HG02870 (cell line): ENCODE results near the gene DRC3.
A peak's percentile ranks its signal among the peaks of the same experiment; 100 is the strongest.
"Not testable (repeated sequence)": the region's sequence is repeated elsewhere in the genome, so short reads cannot be mapped to it uniquely, and the experiment has no call there.

Experiments used
- ATAC-seq: cut with Tn5 transposase; IDR thresholded peaks from one replicate; pipeline ENCODE4 v1.9.1; 2021; ENCODE audit warnings: mild to moderate bottlenecking, moderate library complexity; ENCODE audit not compliant: unreplicated experiment

DRC3 gene, protein sequence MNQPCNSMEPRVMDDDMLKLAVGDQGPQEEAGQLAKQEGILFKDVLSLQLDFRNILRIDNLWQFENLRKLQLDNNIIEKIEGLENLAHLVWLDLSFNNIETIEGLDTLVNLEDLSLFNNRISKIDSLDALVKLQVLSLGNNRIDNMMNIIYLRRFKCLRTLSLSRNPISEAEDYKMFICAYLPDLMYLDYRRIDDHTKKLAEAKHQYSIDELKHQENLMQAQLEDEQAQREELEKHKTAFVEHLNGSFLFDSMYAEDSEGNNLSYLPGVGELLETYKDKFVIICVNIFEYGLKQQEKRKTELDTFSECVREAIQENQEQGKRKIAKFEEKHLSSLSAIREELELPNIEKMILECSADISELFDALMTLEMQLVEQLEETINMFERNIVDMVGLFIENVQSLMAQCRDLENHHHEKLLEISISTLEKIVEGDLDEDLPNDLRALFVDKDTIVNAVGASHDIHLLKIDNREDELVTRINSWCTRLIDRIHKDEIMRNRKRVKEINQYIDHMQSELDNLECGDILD

DNA sequence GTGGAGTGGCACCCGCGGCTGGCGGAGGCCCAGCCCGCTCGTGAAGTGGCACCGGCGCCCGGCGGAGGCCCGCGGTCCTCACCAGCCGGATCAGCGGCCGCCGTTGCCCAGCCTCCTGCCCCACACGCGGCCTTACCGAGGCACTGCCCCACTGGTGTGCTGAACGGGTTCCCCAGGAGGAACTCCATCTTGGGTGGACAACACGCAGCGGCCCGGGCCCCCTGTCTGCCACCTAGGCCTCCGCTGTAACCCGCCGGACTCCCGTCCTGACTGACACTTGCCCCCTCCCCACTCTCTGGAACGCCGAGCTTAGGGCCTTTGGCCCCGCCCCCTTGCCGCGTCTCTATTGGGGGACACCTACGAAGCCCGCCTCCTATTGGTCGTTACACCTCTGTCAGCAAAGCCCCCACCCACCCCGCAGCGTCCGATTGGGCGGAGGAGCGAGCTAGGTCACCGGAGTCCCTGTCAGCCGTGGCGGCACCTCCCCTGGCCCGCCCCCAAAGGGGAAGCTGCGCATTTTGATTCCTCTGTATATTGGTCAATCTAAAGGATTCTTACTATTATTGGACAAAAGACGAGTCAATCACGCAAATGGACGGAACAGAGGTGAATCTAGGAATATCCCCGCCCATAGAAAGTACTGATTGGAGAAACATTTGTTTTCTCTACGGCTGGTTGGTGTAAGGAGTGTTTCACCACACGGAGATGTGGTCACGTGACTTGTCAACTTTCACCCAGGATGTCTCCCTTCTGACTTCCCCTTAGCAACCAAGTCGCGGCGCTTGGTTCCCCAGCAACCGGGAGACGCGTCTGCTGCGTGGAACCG lies at the start of gene DRC3, which contains the start of gene TOM1L2:
Gene DRC3 (plus strand): TSS at position 737 of the 826 bp plus-strand sequence. CDS start 4,737 bp downstream, outside the sequence.
Gene TOM1L2 (minus strand): TSS at position 275 of the 826 bp plus-strand sequence. CDS start 87 bp downstream, at position 188.
- peak; percentile 90 for ATAC-seq

- no peak for ATAC-seq
These were observed 48.4 kb upstream of the DRC3 start for GRCh38 chr17:17924131-17924856.

- ATAC-seq = no peak
These were observed 47.8 kb upstream of the DRC3 start for GRCh38 chr17:17924857-17925250.

DNA sequence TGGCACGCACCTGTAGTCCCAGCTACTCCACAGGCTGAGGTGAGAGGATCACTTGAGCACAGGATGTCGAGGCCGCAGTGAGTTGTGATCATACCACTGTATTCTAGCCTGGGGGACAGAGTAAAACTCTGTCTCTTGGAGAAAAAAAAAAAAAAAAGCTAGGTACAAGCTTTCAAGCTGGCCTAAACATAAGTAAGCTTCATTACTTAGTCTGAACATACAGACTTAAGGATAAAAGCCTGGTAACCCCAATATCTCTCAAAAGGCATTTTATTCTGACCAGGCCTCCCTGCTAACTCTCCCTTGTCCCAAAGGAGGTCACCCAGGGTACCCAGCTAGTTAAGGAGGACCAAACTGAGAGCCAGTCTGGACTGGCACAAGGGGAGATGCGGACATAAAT lies 46.6 kb upstream of the DRC3 start:
- ATAC-seq = no peak

DNA sequence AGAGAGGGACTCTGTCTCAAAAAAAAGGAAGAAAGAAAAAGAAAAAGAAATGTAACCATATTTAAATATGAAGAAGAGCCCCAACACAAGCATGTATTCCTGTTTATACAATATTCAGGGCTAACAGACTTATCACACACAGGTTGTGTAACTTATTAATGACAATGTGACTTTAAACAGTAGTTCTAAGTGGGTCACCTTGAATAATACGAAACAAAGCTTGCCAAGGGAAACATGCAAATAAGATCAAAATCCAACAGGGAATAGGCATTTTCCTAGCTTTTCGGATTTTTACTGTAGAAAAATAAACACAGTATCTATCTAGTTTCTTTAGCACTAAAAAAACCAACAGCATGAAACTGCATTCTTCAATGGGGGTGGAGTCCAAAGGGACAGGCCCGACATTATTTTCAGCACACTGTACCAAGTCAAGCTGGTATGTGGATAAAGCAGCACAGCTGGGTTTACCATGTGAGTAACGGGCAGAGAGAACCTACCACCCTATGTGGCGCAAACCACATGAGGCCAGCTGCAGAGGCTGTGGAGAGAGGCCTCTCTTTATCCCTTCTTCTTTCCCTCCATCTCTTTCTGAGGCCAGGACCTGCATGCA lies 45.7 kb upstream of the DRC3 start:
- no peak for ATAC-seq

DNA sequence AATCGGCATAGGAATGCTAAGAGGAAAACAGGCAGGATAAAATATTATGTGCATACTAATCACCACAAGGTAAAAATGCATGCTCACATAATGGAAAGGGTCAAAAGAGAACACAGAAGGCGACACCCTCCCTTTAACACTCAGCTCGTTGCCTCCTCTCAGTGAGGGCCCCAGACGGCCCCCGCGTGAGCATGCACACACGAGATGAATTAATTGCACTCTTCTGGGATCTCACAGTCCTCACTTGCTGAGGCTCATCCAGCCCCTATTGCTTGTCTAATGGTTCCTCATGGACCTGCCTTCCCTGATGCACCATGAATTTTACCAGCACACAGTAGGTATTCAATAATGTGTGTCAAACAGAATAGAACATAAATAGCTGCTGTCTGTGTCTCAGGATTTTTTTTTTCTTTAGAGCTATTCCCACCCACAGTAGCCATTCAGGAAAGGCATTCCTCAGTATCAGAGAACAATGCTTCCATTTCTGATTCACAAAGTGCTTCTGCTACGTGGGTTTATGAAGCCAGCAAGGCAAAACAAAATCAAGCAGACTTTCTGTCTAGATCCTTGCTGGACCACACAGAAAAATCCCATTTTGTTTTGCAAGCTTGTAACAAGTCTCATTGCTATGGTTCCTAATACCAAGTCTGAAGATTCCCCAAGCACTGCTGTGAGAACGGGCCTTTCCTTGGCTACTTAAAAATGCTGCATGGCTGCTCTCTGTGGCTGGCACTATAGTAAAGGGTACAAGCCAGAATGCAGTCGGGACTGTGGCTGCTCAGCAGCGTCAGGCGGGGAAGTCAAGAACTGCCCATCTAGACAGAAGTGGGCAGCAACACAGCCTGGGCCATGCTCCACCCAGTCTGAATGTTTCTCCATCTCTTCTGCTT lies 44.0 kb upstream of the DRC3 start:
- ATAC-seq = no peak

DNA sequence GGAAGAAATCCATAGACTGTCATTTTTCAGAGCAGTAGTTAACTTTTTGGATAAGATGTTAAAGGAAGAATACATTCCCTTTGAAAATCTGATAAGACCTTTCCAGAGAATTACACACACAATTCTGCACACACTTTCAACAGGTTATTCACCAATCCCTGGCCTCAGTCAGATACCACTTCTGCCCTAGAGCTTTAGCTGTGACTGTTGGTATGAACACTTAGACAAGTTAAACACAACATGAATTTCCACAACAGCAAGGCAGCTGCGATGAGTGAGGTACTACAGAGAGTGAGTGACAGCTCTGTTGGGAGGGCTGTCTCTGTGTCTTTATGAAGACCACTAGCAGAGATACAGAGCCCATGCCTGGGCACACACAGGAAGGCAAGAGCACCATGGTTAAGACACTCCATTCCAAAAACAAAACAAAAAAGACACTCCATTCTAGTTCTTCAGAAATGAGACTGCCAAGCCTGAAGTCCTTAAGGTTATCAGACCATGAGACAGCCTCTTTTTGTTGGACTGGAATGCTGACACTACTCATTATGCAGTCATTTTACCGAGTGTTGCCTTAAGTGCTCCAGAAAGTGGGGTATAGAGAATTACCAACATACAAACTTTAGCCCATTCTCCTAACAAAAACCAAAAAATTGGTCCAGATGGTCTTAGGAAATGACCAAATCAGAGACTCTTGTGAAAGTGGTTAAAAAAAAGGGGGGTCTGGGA lies 42.8 kb upstream of the DRC3 start:
- no peak for ATAC-seq

GRCh38 chr17:17930674-17931073 lies 42.0 kb upstream of the DRC3 start:
- ATAC-seq = no peak

- ATAC-seq = no peak
These were observed 41.5 kb upstream of the DRC3 start for GRCh38 chr17:17931159-17931558.

DNA sequence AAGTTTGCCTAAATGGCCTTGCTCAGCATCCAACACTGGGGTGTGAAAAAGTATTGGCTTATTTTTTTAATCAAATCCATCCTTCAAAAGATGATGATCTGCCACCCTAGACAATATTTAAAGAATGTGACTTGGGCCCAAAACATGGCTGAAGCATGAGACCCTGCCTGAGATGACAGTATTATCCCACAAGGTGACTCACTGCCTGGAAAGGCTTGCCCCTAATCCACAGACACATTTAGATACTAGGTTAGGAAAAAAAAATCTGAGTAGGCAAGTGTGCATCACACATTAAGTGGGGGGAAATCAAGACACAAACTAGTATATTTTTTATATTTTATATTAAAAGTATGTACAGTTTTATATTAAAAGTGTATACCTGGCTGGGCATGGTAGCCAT lies 38.9 kb upstream of the DRC3 start:
- ATAC-seq = no peak

DNA sequence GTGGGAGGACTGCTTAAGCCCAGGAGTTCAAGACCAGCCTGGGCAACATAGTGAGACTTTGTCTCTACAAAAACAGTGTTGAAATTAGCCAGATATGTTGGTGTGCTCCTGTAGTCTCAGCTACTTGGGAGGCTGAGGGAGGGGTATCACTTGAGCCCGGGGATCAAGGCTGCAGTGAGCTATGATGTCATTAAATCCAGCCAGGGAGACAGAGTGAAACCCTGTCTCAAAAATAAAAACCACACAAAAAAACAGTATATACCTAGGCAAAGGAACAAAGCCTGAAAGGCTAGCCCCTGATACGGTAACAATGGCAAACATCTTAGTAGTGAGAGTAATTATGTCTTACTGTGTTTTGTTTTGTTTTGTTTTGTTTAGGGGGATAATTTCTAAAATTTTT lies 38.4 kb upstream of the DRC3 start:
- ATAC-seq = no peak

- ATAC-seq = no peak
These were observed 37.9 kb upstream of the DRC3 start for GRCh38 chr17:17934806-17935205.

GRCh38 chr17:17935321-17936271 lies 37.1 kb upstream of the DRC3 start:
- ATAC-seq = no peak

- no peak for ATAC-seq
These were observed 35.3 kb upstream of the DRC3 start for GRCh38 chr17:17937201-17937853.

GRCh38 chr17:17937958-17938357 lies 34.7 kb upstream of the DRC3 start:
- no peak for ATAC-seq

DNA sequence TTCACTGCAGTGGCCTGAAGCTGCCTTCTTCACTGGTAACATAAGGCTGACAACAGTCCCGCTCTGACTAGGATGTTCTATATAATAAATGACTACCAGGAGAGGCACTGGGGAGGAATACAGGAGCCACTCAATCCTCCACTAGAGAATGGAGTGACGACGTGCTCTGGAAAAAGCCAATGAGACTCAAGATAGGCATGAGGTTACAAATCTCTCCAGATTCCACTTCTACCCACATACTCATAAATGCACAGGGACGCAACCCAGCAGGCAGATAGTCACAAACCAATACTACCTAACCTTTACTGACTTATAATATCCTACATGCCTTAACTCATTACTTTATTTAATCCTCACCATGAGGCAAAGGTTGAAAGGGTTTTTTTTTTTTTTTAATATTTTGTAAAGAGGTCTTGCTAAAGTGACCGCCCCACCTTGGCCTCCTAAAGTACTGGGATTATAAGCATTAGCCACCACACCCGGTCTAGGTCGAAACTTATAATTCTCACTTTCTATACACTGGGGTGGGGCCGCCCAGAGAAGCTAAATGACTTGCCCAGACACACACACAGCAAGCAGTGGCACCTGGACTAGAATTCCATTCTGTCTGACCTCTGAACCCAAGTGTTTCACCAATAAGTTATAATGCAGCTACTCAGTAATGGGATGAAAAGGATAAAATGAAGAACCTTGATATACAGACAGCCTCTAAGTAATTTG lies 34.1 kb upstream of the DRC3 start:
- ATAC-seq = no peak

DNA sequence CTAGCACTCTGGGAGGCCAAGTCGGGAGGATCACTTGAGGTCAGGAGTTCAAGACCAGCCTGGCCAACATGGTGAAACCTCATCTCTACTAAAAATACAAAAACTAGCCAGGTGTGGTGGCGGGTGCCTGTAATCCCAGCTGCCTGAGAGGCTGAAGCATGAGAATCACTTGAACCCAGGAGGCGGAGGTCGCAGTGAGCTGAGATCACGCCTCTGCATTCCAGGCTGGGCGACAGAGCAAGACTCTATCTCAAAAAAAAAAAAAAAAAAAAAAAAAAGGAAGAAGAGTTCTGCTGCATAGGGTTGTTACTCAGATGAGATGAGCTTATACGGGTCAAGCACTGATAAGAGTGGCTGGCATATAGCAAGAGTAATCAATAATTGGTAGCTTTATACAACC lies 32.7 kb upstream of the DRC3 start:
- not testable (repeated sequence) for ATAC-seq
